Karpas-422 (cell line): ENCODE results near the gene ZFYVE28. TPM values are rescaled to one million over a fixed set of nuclear protein-coding genes. Genes with fewer than 3 reads are reported as not detected.

Source experiments
- DNase-seq: peaks from one replicate; pipeline ENCODE4 v3.0.0-alpha.2; 2015
- H2AFZ ChIP-seq: fragments of 200-600 bp; sonication (generic); 2 replicates; pipeline ENCODE4 v1.6.1; 2014; ENCODE audit warnings: antibody characterized with exemption, low read length, mixed read lengths
- H3K27ac ChIP-seq: fragments of 200-600 bp; sonication (generic); 2 replicates; pipeline ENCODE4 v1.5.1; 2014; ENCODE audit warnings: mild to moderate bottlenecking, low read length, moderate library complexity
- H3K27me3 ChIP-seq: fragments of 200-600 bp; sonication (generic); 2 replicates; pipeline ENCODE4 v1.6.1; 2014; ENCODE audit warnings: low read length, mixed read lengths
- H3K36me3 ChIP-seq: fragments of 200-600 bp; sonication (generic); 2 replicates; pipeline ENCODE4 v1.6.1; 2014; ENCODE audit warnings: low read length, mixed read lengths; ENCODE audit not compliant: insufficient read depth
- H3K4me1 ChIP-seq: fragments of 200-600 bp; sonication (generic); 2 replicates; pipeline ENCODE4 v1.6.1; 2014; ENCODE audit warnings: mild to moderate bottlenecking, low read length, mixed read lengths
- H3K4me2 ChIP-seq: fragments of 200-600 bp; sonication (generic); 2 replicates; pipeline ENCODE4 v1.6.1; 2014; ENCODE audit warnings: low read length, low read depth, mild to moderate bottlenecking; ENCODE audit not compliant: poor library complexity, severe bottlenecking
- H3K4me3 ChIP-seq: fragments of 200-600 bp; sonication (generic); 2 replicates; pipeline ENCODE4 v1.5.1; 2014; ENCODE audit warnings: mild to moderate bottlenecking, antibody characterized with exemption, low read length, mixed read lengths
- H3K79me2 ChIP-seq: fragments of 200-600 bp; sonication (generic); 2 replicates; pipeline ENCODE4 v1.6.1; 2014; ENCODE audit warnings: mild to moderate bottlenecking, low read length, mixed read lengths
- H3K9ac ChIP-seq: fragments of 200-600 bp; sonication (generic); 2 replicates; pipeline ENCODE4 v1.6.0; 2014; ENCODE audit warnings: low read length
- H3K9me2 ChIP-seq: fragments of 200-600 bp; sonication (generic), shearing (Covaris generic); replicated peaks from 2 replicates; pipeline ENCODE4 v1.6.0; 2014; ENCODE audit warnings: mild to moderate bottlenecking, low read length, moderate library complexity; ENCODE audit not compliant: insufficient read depth
- H3K9me3 ChIP-seq: fragments of 300-700, 200-600 bp; sonication (generic); 2 replicates; pipeline ENCODE4 v1.6.1; 2014; ENCODE audit warnings: low read length, mixed read lengths
- H4K20me1 ChIP-seq: fragments of 200-600 bp; sonication (generic); 2 replicates; pipeline ENCODE4 v1.6.1; 2014; ENCODE audit warnings: mild to moderate bottlenecking, antibody characterized with exemption, low read length, low read depth; ENCODE audit not compliant: insufficient read depth
- total RNA-seq: library from RNA; depleted of rRNA; stranded (reverse); fragments of >200 nt; shearing (Covaris generic); gene quantifications from 2 replicates; pipeline ENCODE4 v1.2.3, GENCODE V29; 2014; ENCODE audit warnings: low replicate concordance

ZFYVE28 gene
- total RNA-seq, 1 experiment from 2014 or later, result 2.0 TPM

GRCh38 chr4:2350982-2351381, 67.5 kb downstream of the ZFYVE28 start:
- Histone ChIP-seq H3K9me2 (no peaks in the 10 kb centered on the region), H3K9ac (no peak overlapping the region), H3K4me3 (no peak overlapping the region), H3K27me3 (no peaks in the 10 kb centered on the region), H3K79me2 (no peaks in the 10 kb centered on the region), H2AFZ (no peak overlapping the region), H3K4me1 (peaks cover 5% of the 10 kb centered on the region), H3K36me3 (no peaks in the 10 kb centered on the region), H4K20me1 (no peaks in the 10 kb centered on the region), H3K9me3 (no peaks in the 10 kb centered on the region), H3K27ac (no peak overlapping the region), H3K4me2 (no peak overlapping the region)
- DNase-seq, result no peak

- Histone ChIP-seq H3K4me2 (no peak overlapping the region), H3K9me3 (no peaks in the 10 kb centered on the region), H3K4me1 (no peaks in the 10 kb centered on the region), H2AFZ (no peak overlapping the region), H3K9ac (no peak overlapping the region), H3K9me2 (no peaks in the 10 kb centered on the region), H3K4me3 (no peak overlapping the region), H4K20me1 (no peaks in the 10 kb centered on the region), H3K27ac (no peak overlapping the region), H3K27me3 (no peaks in the 10 kb centered on the region), H3K36me3 (no peaks in the 10 kb centered on the region), H3K79me2 (no peaks in the 10 kb centered on the region)
- no peak for DNase-seq
Measured at GRCh38 chr4:2348786-2349185, 69.7 kb downstream of the ZFYVE28 start.

- Histone ChIP-seq H3K4me2 (no peak overlapping the region), H2AFZ (no peak overlapping the region), H3K4me1 (no peaks in the 10 kb centered on the region), H3K36me3 (no peaks in the 10 kb centered on the region), H3K9me3 (no peaks in the 10 kb centered on the region), H3K27me3 (no peaks in the 10 kb centered on the region), H4K20me1 (no peaks in the 10 kb centered on the region), H3K9ac (no peak overlapping the region), H3K4me3 (no peak overlapping the region), H3K9me2 (no peaks in the 10 kb centered on the region), H3K27ac (no peak overlapping the region), H3K79me2 (no peaks in the 10 kb centered on the region)
- no peak for DNase-seq
Measured at GRCh38 chr4:2347190-2347589, 71.3 kb downstream of the ZFYVE28 start.

GRCh38 chr4:2343476-2343875, 75.0 kb downstream of the ZFYVE28 start:
- H3K4me2 ChIP-seq, result no peak overlapping the region
- H3K9me2 ChIP-seq, result no peaks in the 10 kb centered on the region
- no peak overlapping the region for H3K9ac ChIP-seq
- H3K27ac ChIP-seq, result no peak overlapping the region
- H2AFZ ChIP-seq, result no peak overlapping the region
- no peak overlapping the region for H3K4me3 ChIP-seq
- H3K4me1 ChIP-seq, result no peaks in the 10 kb centered on the region
- H3K27me3 ChIP-seq, result no peaks in the 10 kb centered on the region
- H3K9me3 ChIP-seq, result no peaks in the 10 kb centered on the region
- no peaks in the 10 kb centered on the region for H4K20me1 ChIP-seq
- no peaks in the 10 kb centered on the region for H3K79me2 ChIP-seq
- no peaks in the 10 kb centered on the region for H3K36me3 ChIP-seq
- DNase-seq, result no peak

GRCh38 chr4:2341911-2342652, 76.4 kb downstream of the ZFYVE28 start:
- Histone ChIP-seq H3K9me2 (no peaks in the 10 kb centered on the region), H3K79me2 (no peaks in the 10 kb centered on the region), H3K4me1 (no peaks in the 10 kb centered on the region), H4K20me1 (no peaks in the 10 kb centered on the region), H3K36me3 (no peaks in the 10 kb centered on the region), H3K27ac (no peak overlapping the region), H3K4me2 (no peak overlapping the region), H3K27me3 (no peaks in the 10 kb centered on the region), H2AFZ (no peak overlapping the region), H3K9ac (no peak overlapping the region), H3K9me3 (no peaks in the 10 kb centered on the region), H3K4me3 (no peak overlapping the region)
- DNase-seq, result no peak

- H3K79me2 ChIP-seq, result no peaks in the 10 kb centered on the region
- no peak overlapping the region for H2AFZ ChIP-seq
- H3K36me3 ChIP-seq, result no peaks in the 10 kb centered on the region
- H4K20me1 ChIP-seq, result no peaks in the 10 kb centered on the region; the same call in 1 of the 2 replicates
- H3K9me3 ChIP-seq, result no peaks in the 10 kb centered on the region
- H3K9me2 ChIP-seq, result no peaks in the 10 kb centered on the region
- no peak overlapping the region for H3K4me3 ChIP-seq
- H3K27ac ChIP-seq, result no peak overlapping the region
- no peaks in the 10 kb centered on the region for H3K4me1 ChIP-seq
- H3K9ac ChIP-seq, result no peak overlapping the region
- H3K4me2 ChIP-seq, result no peak overlapping the region
- DNase-seq, result no peak
- no peaks in the 10 kb centered on the region for H3K27me3 ChIP-seq
Measured at GRCh38 chr4:2341261-2341841, 77.1 kb downstream of the ZFYVE28 start.

GRCh38 chr4:2340272-2341061, 78.0 kb downstream of the ZFYVE28 start:
- H3K36me3 ChIP-seq, result no peaks in the 10 kb centered on the region
- H3K27ac ChIP-seq, result no peak overlapping the region
- no peaks in the 10 kb centered on the region for H3K27me3 ChIP-seq
- no peak overlapping the region for H2AFZ ChIP-seq
- no peak overlapping the region for H3K9ac ChIP-seq
- no peak for DNase-seq
- H3K9me3 ChIP-seq, result no peaks in the 10 kb centered on the region
- H3K9me2 ChIP-seq, result no peaks in the 10 kb centered on the region
- no peak overlapping the region for H3K4me2 ChIP-seq
- H3K4me1 ChIP-seq, result no peaks in the 10 kb centered on the region
- H3K4me3 ChIP-seq, result no peak overlapping the region
- no peaks in the 10 kb centered on the region; the same call in 1 of the 2 replicates for H4K20me1 ChIP-seq
- no peaks in the 10 kb centered on the region for H3K79me2 ChIP-seq
